Activated CD4-positive, alpha-beta memory T cell treated with anti-CD3 and anti-CD28 coated beads for 36 hours (primary cell): ENCODE data around the gene CNOT6. TPM values are rescaled to one million over a fixed set of nuclear protein-coding genes. Genes with fewer than 3 reads are reported as not detected.
A peak's percentile ranks its signal among the peaks of the same experiment; 100 is the strongest.

Source experiments
- CTCF ChIA-PET: fragments of 350-600 bp; sonication (Branson Sonifier 250); formaldehyde crosslinking; loops from one replicate; lab custom pipeline; 2021; ENCODE audit warnings: antibody characterized with exemption, inconsistent platforms; lab: Charles Lee
- POLR2A ChIA-PET: fragments of 350-600 bp; sonication (Branson Sonifier 250); formaldehyde crosslinking; loops from one replicate; lab custom pipeline; 2021; ENCODE audit warnings: antibody characterized with exemption; lab: Charles Lee
- DNase-seq: peaks from one replicate; pipeline ENCODE4 v3.0.0-alpha.2; 2020
- H3K27ac Mint-ChIP-seq: one replicate; pipeline ENCODE4 v1.8.0; 2021; ENCODE audit warnings: mixed read lengths
- H3K27me3 Mint-ChIP-seq: one replicate; pipeline ENCODE4 v1.8.0; 2021; ENCODE audit warnings: mixed read lengths
- H3K36me3 Mint-ChIP-seq: one replicate; pipeline ENCODE4 v1.8.0; 2021; ENCODE audit warnings: mixed read lengths
- H3K4me1 Mint-ChIP-seq: one replicate; pipeline ENCODE4 v1.8.0; 2021; ENCODE audit warnings: low read depth, mixed read lengths
- H3K4me3 Mint-ChIP-seq: one replicate; pipeline ENCODE4 v1.8.0; 2021; ENCODE audit warnings: mild to moderate bottlenecking, mixed read lengths
- H3K9me3 Mint-ChIP-seq: one replicate; pipeline ENCODE4 v1.8.0; 2021; ENCODE audit warnings: mixed read lengths
- intact Hi-C: fragments of 100-400 bp; cut with micrococcal nuclease; formaldehyde crosslinking; loops from one replicate; pipeline ENCODE4 v1.15.1; 2023
- total RNA-seq, 2 experiments: library from RNA; stranded (reverse); gene quantifications; one replicate each; pipeline ENCODE4 v1.2.3, GENCODE V29; 2021

Gene CNOT6
- total RNA-seq, 2 experiments from 2014 or later: 32.0 to 35.2 TPM

DNA sequence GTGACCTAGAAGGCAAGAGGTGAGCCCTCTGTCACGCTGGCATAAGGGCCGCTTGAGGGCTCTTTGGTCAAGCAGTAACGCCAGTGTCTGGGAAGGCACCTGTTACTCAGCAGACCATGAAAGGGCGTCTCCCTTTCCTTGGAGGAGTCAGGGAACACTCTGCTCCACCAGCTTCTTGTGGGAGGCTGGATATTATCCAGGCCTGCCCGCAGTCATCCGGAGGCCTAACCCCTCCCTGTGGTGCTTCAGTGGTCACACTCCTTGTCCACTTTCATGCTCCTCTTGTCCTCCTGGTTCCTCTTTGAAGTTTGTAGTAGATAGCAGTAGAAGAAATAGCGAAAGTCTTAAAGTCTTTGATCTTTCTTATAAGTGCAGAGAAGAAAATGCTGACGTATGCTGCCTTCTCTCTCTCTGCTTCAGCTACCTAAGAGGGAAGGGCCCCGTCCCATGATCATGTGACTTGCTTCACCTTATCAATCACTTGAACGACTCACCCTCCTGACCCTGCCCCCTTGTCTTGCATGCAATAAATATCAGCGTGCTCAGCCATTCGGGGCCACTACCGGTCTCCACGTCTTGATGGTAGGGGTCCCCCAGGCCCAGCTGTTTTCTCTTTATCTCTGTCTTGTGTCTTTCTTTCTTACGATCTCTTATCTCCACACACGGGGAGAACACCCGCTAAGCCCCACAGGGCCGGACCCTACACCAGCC is 113.8 kb downstream of the CNOT6 start:
- Mint-ChIP-seq H3K36me3 (no peaks in the 10 kb centered on the region), H3K27ac (no peak overlapping the region), H3K9me3 (no peaks in the 10 kb centered on the region), H3K4me3 (no peak overlapping the region), H3K27me3 (no peaks in the 10 kb centered on the region), H3K4me1 (no peaks in the 10 kb centered on the region)
- ChIA-PET POLR2A (no interaction called here), CTCF (interaction anchor here (1.7 kb wide), 1 partner anchor 11 kb away, joined by 5 read pairs; no protein-coding TSS in a partner anchor)
- intact Hi-C loops: loop anchor here (10.0 kb wide), 1 partner anchor 113 kb away; the partner anchor contains the start of gene CNOT6
- DNase-seq: no peak

DNA sequence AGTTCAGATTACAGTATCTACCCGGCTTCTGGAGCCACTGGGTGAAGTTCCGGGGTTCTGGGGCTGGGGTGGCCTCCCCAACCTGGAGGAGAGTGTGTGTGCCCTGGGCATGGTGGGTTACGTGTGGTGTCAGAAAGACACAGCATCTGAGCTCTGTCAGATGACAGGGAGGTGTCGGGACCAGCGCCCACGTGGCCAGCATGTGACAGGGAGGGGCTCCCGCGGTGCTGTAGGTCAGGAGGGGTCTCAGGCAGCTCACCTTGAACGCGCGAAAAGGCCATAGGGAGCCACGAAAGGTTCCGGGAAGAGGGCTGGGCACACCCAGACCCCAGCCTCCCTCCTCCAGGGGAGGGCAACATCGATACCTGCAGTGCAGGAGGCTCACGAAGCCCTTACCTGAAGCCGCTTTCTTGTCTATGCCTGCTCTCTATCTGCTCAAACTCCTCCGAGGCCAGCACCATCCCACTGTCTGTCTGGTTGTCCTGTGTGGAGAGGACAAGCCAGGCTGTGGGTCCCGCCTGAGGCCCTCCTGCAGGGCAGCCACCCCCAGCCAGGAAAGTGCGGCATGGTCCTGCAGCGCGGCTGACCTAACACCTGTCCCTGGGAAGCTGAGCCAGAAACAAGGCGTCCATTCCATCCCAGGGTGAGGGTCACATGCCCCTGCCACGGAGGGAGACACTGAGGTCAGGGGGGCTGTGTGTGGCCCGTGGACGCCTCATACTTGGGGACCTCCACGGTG is 114.6 kb downstream of the CNOT6 start:
- no peak overlapping the region for H3K4me3 Mint-ChIP-seq
- no peaks in the 10 kb centered on the region for H3K36me3 Mint-ChIP-seq
- no peaks in the 10 kb centered on the region for H3K27me3 Mint-ChIP-seq
- intact Hi-C loops: loop anchor here (10.0 kb wide), 1 partner anchor 114 kb away; the partner anchor contains the start of gene CNOT6
- no peak overlapping the region for H3K27ac Mint-ChIP-seq
- H3K4me1 Mint-ChIP-seq: no peaks in the 10 kb centered on the region
- no peaks in the 10 kb centered on the region for H3K9me3 Mint-ChIP-seq
- ChIA-PET POLR2A (no interaction called here), CTCF (interaction anchor here (1.7 kb wide), 1 partner anchor 10 kb away, joined by 5 read pairs; no protein-coding TSS in a partner anchor)
- no peak for DNase-seq

DNA sequence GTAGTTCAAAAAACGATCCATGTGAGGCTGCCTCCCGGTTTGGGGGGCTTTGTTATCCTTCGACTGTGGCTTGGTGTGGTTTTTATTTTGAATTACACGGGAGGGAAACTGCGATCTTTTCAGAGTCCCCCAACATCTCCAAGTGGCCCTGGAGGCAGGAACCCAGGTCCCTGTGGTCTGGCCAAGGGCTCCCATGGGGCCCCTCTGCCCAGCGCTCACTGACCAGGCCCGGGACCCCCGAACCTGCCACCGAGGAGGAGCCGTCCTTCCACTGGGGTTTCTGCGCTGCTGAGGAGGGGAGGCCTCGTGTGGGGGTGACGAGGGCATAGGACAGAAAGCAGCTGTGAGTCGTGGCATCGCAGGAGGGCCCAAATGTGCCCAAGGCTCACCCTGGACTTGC is 115.2 kb downstream of the CNOT6 start:
- Mint-ChIP-seq H3K4me3 (no peak overlapping the region), H3K36me3 (no peaks in the 10 kb centered on the region), H3K27me3 (no peaks in the 10 kb centered on the region), H3K9me3 (no peaks in the 10 kb centered on the region), H3K4me1 (no peaks in the 10 kb centered on the region), H3K27ac (no peak overlapping the region)
- ChIA-PET CTCF (interaction anchor here (1.7 kb wide), 1 partner anchor 10 kb away, joined by 5 read pairs; no protein-coding TSS in a partner anchor), POLR2A (no interaction called here)
- DNase-seq: no peak
- intact Hi-C loops: loop anchor here (10.0 kb wide), 1 partner anchor 115 kb away; the partner anchor contains the start of gene CNOT6

DNA sequence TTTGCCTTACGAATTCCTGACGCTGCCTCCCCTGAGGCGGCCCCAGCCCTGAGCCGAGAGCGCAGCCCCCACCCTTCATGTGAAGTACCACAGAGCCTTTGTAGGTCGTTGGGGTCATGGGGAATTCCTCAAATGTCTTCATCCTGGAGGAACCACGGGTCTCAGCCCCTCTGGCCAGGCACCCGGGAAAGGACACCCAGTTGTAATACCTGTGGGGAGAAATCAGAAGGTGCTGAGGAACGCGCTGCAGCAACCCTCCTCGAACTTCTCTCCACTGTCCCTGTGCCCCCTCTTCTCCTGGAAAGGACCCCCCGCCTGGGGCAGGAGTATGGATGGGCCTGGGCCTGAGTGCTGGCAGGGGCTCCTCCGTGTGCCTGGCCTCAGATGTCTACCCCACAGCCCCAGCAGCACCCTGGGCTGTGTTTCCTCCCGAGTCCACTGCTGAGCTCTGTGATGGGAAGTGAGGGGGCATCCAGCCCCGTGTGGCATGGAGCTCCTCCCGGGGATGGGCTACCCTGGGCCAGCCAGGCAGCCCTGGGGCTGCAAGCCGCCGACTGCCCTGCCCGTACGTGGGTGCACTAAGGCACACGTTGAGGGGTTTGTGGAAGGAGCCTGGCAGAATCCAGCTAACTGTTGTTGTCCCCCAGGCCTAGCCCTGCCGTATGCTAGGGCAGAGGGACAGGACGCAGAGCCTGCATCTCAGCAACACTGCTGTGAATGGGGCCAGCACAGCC is 115.8 kb downstream of the CNOT6 start:
- Mint-ChIP-seq H3K36me3 (no peaks in the 10 kb centered on the region), H3K4me3 (no peak overlapping the region), H3K4me1 (no peaks in the 10 kb centered on the region), H3K27ac (no peak overlapping the region), H3K27me3 (no peaks in the 10 kb centered on the region), H3K9me3 (no peaks in the 10 kb centered on the region)
- ChIA-PET POLR2A (no interaction called here), CTCF (no interaction called here)
- intact Hi-C loops: loop anchor here (10.0 kb wide), 1 partner anchor 115 kb away; the partner anchor contains the start of gene CNOT6
- no peak for DNase-seq

DNA sequence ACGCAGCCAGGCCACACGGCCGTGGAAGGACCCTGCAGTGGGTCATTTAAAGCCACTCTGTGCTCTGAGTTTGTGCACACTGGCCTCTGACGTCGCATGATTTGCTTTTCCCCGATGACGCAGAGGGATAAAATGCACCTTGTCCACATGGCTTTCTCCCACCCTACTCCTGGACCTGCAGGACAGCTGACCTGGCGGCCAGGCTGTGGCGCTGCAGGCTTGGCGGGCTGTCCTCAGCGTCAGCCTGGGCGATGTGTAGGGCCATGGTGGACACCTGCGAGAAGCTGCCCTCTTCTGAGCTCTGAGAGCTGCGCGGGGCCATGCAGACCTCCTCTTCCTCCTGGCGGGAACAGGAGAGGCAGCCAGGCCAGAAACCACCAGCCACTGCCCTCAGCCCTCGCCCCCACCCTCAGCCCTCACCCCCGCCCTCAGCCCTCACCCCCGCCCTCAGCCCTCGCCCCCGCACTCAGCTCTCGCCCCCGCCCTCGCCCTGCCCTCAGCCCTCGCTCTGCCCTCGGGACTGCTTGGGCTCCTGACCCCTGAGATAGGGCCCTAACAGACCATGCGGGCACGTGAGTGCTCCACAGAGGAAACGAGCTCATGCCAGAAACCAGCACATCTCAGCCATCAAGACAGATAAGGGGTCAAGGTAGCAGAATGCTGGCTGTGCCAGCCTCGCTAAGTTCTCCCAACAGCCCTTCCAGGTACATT is 117.1 kb downstream of the CNOT6 start:
- H3K27ac Mint-ChIP-seq: no peak overlapping the region
- no peaks in the 10 kb centered on the region for H3K4me1 Mint-ChIP-seq
- H3K36me3 Mint-ChIP-seq: no peaks in the 10 kb centered on the region
- ChIA-PET POLR2A (no interaction called here), CTCF (no interaction called here)
- H3K27me3 Mint-ChIP-seq: no peaks in the 10 kb centered on the region
- no peak overlapping the region for H3K4me3 Mint-ChIP-seq
- DNase-seq: no peak
- no peaks in the 10 kb centered on the region for H3K9me3 Mint-ChIP-seq
- intact Hi-C loops: no loop called here

DNA sequence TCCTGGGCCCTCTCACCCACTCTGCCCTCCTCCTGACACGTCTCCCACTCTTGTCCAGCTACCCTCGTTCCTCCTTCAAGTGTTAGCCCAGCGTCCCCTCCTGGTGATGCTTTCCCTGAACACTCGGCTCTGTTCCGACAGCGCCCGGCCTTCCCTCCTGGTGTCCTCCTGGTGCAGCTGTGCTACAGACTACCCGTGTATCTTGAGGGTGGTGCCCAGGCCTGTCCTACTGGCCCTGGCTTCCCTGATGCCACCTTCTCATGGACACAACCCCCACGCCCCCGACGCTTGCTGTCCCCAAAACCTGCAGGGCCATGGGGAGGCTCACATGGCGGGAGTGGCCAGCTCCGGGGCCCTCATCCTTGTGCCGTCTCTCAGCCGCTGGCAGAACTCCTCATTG is 118.5 kb downstream of the CNOT6 start:
- ChIA-PET CTCF (no interaction called here), POLR2A (no interaction called here)
- Mint-ChIP-seq H3K4me3 (no peak overlapping the region), H3K36me3 (no peaks in the 10 kb centered on the region), H3K27me3 (no peaks in the 10 kb centered on the region), H3K27ac (no peak overlapping the region), H3K4me1 (no peaks in the 10 kb centered on the region), H3K9me3 (no peaks in the 10 kb centered on the region)
- DNase-seq: no peak
- intact Hi-C loops: no loop called here

DNA sequence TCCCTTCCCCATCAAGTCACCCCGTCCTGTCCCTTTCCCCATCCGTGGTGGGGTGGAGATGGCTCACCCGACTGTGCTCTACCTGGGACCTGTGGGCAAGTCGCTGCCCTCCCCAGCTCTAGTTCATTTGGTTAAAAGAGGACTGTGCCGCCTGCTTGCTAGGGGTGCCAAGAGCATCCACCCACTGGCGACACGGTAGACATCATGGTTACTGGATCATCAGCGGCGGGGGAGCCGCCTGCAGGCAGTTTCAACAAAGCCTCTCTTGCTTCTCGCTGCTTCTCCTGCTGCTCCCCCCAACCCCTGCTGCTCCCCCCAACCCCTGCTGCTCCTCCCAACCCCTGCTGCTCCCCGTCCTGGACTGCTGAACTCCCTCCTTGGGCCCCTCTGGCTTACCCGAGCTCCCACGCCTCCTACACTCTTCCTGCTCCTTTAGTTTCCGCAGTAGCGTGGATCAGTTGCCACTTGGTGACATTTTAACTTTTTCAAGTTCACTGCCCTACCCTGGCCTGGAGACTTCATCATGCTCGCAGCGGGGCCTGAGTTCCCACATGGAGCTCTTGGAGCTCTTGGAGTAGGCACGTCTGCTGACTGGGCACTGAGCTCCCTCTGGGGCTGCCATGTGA is 119.1 kb downstream of the CNOT6 start:
- CTCF ChIA-PET: no interaction called here

DNA sequence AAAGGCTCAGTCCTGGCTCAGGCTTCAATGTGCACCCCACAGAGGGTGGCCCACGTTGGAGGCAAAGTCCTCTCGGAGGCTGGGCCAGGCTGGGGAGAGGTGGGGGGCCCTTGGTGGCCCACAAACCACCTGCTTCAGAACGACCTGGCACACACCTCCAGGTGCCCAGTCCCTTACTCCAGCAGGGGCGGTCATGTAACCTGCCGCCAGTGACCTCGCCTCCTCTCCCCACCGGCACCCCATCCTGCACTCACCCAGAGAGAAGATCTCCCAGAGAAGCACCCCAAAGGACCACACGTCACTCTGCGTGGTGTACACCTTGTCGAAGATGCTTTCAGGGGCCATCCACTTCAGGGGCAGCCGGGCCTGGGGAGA is 119.6 kb downstream of the CNOT6 start:
- intact Hi-C loops: no loop called here
- DNase-seq: no peak
- Mint-ChIP-seq H3K36me3 (no peaks in the 10 kb centered on the region), H3K27ac (no peak overlapping the region), H3K9me3 (no peaks in the 10 kb centered on the region), H3K4me3 (no peak overlapping the region), H3K27me3 (peaks cover 2% of the 10 kb centered on the region), H3K4me1 (peaks cover 2% of the 10 kb centered on the region)
- CTCF ChIA-PET: no interaction called here
- POLR2A ChIA-PET: no interaction called here

More for the DNA sequence above, 119.1 kb downstream of the CNOT6 start:
- peaks cover under 1% of the 10 kb centered on the region for H3K27me3 Mint-ChIP-seq
- POLR2A ChIA-PET: no interaction called here
- no peak overlapping the region for H3K4me3 Mint-ChIP-seq
- DNase-seq: no peak
- H3K9me3 Mint-ChIP-seq: no peaks in the 10 kb centered on the region
- no peak overlapping the region for H3K27ac Mint-ChIP-seq
- peaks cover under 1% of the 10 kb centered on the region for H3K4me1 Mint-ChIP-seq
- no peaks in the 10 kb centered on the region for H3K36me3 Mint-ChIP-seq
- intact Hi-C loops: no loop called here

DNA sequence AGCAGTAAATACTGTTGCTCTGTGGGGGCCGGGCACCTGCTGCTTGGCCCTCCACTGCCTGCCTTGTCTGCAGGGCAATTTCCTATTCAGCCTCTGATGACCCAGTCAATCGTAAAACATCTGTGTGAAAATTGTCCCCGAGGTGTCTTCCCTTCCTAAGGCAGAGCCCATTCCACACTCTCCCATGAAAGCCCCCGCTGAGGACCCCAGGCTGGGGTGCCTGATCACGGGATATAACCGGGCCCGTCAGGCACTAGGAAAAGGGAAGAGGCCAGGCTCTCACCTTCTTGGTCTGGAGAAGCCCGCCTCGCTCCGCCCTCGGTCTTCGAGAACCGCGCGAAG is 124.3 kb downstream of the CNOT6 start:
- CTCF ChIA-PET: interaction anchor here (0.7 to 1.5 kb wide), 10 partner anchors 9 to 212 kb away, joined by 3 to 9 read pairs (median 3); no protein-coding TSS in a partner anchor
- peaks cover 2% of the 10 kb centered on the region for H3K4me1 Mint-ChIP-seq
- H3K27ac Mint-ChIP-seq: no peak overlapping the region
- no peaks in the 10 kb centered on the region for H3K36me3 Mint-ChIP-seq
- POLR2A ChIA-PET: interaction anchor here (0.6 kb wide), 1 partner anchor 176 kb away, joined by 3 read pairs; no protein-coding TSS in a partner anchor
- H3K9me3 Mint-ChIP-seq: no peaks in the 10 kb centered on the region
- no peak overlapping the region for H3K4me3 Mint-ChIP-seq
- H3K27me3 Mint-ChIP-seq: peaks cover 2% of the 10 kb centered on the region
- intact Hi-C loops: no loop called here
- DNase-seq: no peak

DNA sequence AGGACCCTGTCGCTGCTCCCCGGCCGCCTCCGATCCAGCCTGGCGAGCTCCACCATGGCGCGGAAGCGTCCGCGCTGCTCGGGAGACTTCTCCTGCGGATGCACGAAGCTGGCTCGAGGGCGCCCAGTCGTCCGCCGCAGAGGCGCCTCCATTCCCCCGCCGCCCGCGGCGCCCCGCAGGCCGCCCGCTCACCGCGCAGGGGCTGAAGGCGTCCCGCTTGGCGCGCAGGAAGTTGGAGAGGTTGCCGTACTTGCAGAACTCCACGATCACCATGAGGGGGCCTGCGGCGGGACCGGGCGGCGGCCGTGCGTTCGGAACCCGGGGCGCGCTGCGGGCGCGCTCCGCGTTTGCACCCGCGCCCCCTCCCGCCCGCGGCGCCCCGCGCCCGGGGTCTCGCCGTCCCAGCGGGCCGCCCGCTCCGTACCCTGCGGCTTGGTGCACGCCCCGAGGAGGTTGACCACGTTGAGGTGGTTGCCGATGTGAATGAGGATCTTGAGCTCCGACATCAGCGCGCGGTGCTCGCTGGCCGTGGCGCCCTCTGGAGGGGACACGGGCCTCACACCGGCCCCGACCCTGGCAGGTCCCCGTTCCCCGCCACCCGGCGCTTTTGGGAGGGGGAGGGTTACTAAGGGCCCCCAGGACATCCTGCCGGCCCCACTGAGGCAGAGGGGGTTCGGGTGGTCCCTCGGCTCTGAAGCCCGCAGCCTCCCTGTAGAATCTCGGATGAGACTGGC is 124.8 kb downstream of the CNOT6 start:
- intact Hi-C loops: no loop called here
- CTCF ChIA-PET: interaction anchor here (0.7 to 1.5 kb wide), 12 partner anchors 9 to 327 kb away, joined by 3 to 9 read pairs (median 3); partner anchors contain the start of gene MAPK9
- Mint-ChIP-seq H3K36me3 (no peaks in the 10 kb centered on the region), H3K27ac (no peak overlapping the region), H3K4me1 (peaks cover 4% of the 10 kb centered on the region), H3K4me3 (no peak overlapping the region), H3K9me3 (no peaks in the 10 kb centered on the region), H3K27me3 (peaks cover 2% of the 10 kb centered on the region)
- peak; percentile 53 for DNase-seq
- POLR2A ChIA-PET: interaction anchor here (0.6 kb wide), 1 partner anchor 175 kb away, joined by 3 read pairs; no protein-coding TSS in a partner anchor

DNA sequence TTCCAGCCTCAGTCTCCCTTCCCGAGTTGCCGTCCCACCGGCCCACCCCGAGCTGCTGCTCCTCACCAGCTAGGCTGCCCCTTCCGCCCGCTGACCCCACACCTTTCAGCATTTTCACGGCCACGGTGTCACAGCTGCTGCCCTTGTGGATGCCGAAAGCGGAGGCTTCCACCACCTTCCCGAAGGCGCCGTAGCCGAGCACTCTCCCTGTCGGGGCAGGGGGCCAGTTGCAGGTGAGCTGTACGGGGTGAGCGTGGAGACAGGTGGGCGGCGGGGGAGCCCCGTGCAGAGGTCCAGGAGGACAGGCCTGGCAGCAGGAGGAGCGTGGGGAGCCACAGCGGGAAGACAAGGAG is 125.4 kb downstream of the CNOT6 start:
- Mint-ChIP-seq H3K27ac (no peak overlapping the region), H3K4me3 (no peak overlapping the region), H3K36me3 (no peaks in the 10 kb centered on the region), H3K27me3 (peaks cover 2% of the 10 kb centered on the region), H3K9me3 (no peaks in the 10 kb centered on the region), H3K4me1 (peaks cover 4% of the 10 kb centered on the region)
- no peak for DNase-seq
- ChIA-PET POLR2A (no interaction called here), CTCF (interaction anchor here (0.7 to 1.5 kb wide), 9 partner anchors 8 to 328 kb away, joined by 3 to 9 read pairs (median 3); partner anchors contain the start of gene MAPK9)
- intact Hi-C loops: no loop called here
